GM12873 (cell line): ENCODE measurements around the gene EAF2.

Source experiments
- CTCF ChIP-seq: IDR thresholded peaks from 2 replicates; pipeline ENCODE4 v1.5.1; 2012; ENCODE audit warnings: low read depth, mild to moderate bottlenecking, moderate library complexity, low read length, control low read depth; ENCODE audit not compliant: insufficient read depth; ENCODE audit errors: missing control alignments

Gene EAF2

GRCh38 chr3:121809249-121809648, 25.8 kb upstream of the EAF2 start:
- TF ChIP-seq CTCF = no peak

GRCh38 chr3:121817753-121818152, 17.3 kb upstream of the EAF2 start:
- no peak for TF ChIP-seq CTCF

GRCh38 chr3:121818578-121818977, 16.4 kb upstream of the EAF2 start:
- TF ChIP-seq CTCF = no peak

GRCh38 chr3:121819236-121819635, 15.8 kb upstream of the EAF2 start:
- no peak for TF ChIP-seq CTCF

- TF ChIP-seq CTCF = no peak
Observed at GRCh38 chr3:121821421-121822199, 13.4 kb upstream of the EAF2 start.

GRCh38 chr3:121822973-121823372, 12.0 kb upstream of the EAF2 start:
- TF ChIP-seq CTCF = no peak

GRCh38 chr3:121834157-121834670, 795 bp upstream of the EAF2 start:
- no peak for TF ChIP-seq CTCF
